ENCODE results near the gene PAF1.

GRCh38 chr19:39352381-39353255 lies 38.3 kb downstream of the PAF1 start:
- TF ChIP-seq CTCF (IDR thresholded peaks at IDR 0.05; ENCODE audit: borderline replicate concordance, extremely low read depth, low read length, poor library complexity, severe bottlenecking) (no peak), EZH2 (IDR thresholded peaks at IDR 0.05; ENCODE audit: borderline replicate concordance, low read depth, low read length, severe bottlenecking) (no peak)

Measured in DND-41 (cell line).